H9 (cell line): ENCODE results near the gene SPIN1. TPM values are rescaled to one million over a fixed set of nuclear protein-coding genes. Genes with fewer than 3 reads are reported as not detected.

ENCODE experiments used
- DNase-seq: peaks from one replicate; pipeline ENCODE4 v3.0.0-alpha.2; 2017
- H2AFZ ChIP-seq: one replicate; pipeline ENCODE4 v1.6.1; 2013; ENCODE audit warnings: mild to moderate bottlenecking, low read length, control low read depth, moderate library complexity
- H2AK5ac ChIP-seq: 2 replicates; pipeline ENCODE4 v1.6.1; 2013; ENCODE audit warnings: low read length, control low read depth, mixed read lengths; ENCODE audit not compliant: insufficient read length
- H2BK120ac ChIP-seq: one replicate; pipeline ENCODE4 v1.6.1; 2013; ENCODE audit warnings: low read depth, mild to moderate bottlenecking, low read length, control low read depth, inconsistent platforms; ENCODE audit not compliant: poor library complexity, severe bottlenecking
- H2BK12ac ChIP-seq: 2 replicates; pipeline ENCODE4 v1.6.1; 2013; ENCODE audit warnings: low read length, control low read depth, mixed read lengths, low read depth; ENCODE audit not compliant: insufficient read length
- H2BK15ac ChIP-seq: 2 replicates; pipeline ENCODE4 v1.6.1; 2013; ENCODE audit warnings: low read depth, low read length, control low read depth
- H2BK20ac ChIP-seq: one replicate; pipeline ENCODE4 v1.6.1; 2013; ENCODE audit warnings: low read depth, mild to moderate bottlenecking, low read length, control low read depth, inconsistent platforms; ENCODE audit not compliant: poor library complexity, severe bottlenecking
- H2BK5ac ChIP-seq: 2 replicates; pipeline ENCODE4 v1.6.1; 2013; ENCODE audit warnings: low read length, control low read depth, mixed read lengths; ENCODE audit not compliant: insufficient read length
- H3K14ac ChIP-seq: 2 replicates; pipeline ENCODE4 v1.6.1; 2013; ENCODE audit warnings: low read length, control low read depth; ENCODE audit not compliant: insufficient read depth
- H3K18ac ChIP-seq: 2 replicates; pipeline ENCODE4 v1.6.1; 2013; ENCODE audit warnings: low read depth, mild to moderate bottlenecking, mixed read lengths, low read length, control low read depth; ENCODE audit not compliant: insufficient read length
- H3K23ac ChIP-seq: 2 replicates; pipeline ENCODE4 v1.6.1; 2013; ENCODE audit warnings: low read length, control low read depth, mixed read lengths, low read depth; ENCODE audit not compliant: insufficient read length
- H3K23me2 ChIP-seq: 2 replicates; pipeline ENCODE4 v1.6.1; 2013; ENCODE audit warnings: low read depth, mild to moderate bottlenecking, mixed read lengths, low read length, control low read depth; ENCODE audit not compliant: insufficient read length, poor library complexity, severe bottlenecking
- H3K27ac ChIP-seq: 2 replicates; pipeline ENCODE4 v1.5.1; 2013; ENCODE audit warnings: low read length, control low read depth, mixed read lengths, low read depth; ENCODE audit not compliant: insufficient read length
- H3K27me3 ChIP-seq: 2 replicates; pipeline ENCODE4 v1.6.1; 2013; ENCODE audit warnings: low read length, control low read depth, inconsistent platforms; ENCODE audit not compliant: insufficient read depth
- H3K4ac ChIP-seq: 2 replicates; pipeline ENCODE4 v1.6.1; 2013; ENCODE audit warnings: low read depth, mild to moderate bottlenecking, control low read depth, inconsistent platforms, low read length, moderate library complexity
- H3K4me1 ChIP-seq: 2 replicates; pipeline ENCODE4 v1.6.1; 2013; ENCODE audit warnings: low read length, control low read depth, inconsistent platforms; ENCODE audit not compliant: insufficient read depth
- H3K4me2 ChIP-seq: 2 replicates; pipeline ENCODE4 v1.6.1; 2013; ENCODE audit warnings: low read length, control low read depth, mixed read lengths; ENCODE audit not compliant: insufficient read length, insufficient read depth
- H3K56ac ChIP-seq: 2 replicates; pipeline ENCODE4 v1.6.1; 2013; ENCODE audit warnings: low read depth, mild to moderate bottlenecking, mixed read lengths, low read length, control low read depth; ENCODE audit not compliant: insufficient read length
- H3K79me1 ChIP-seq: 2 replicates; pipeline ENCODE4 v1.6.1; 2013; ENCODE audit warnings: low read depth, mild to moderate bottlenecking, moderate library complexity, low read length, control low read depth, inconsistent platforms; ENCODE audit not compliant: insufficient read depth, poor library complexity, severe bottlenecking
- H3K79me2 ChIP-seq: 2 replicates; pipeline ENCODE4 v1.6.1; 2013; ENCODE audit warnings: low read length, control low read depth, inconsistent platforms; ENCODE audit not compliant: insufficient read depth
- H3K9ac ChIP-seq: 2 replicates; pipeline ENCODE4 v1.6.1; 2013; ENCODE audit warnings: low read length, control low read depth, mixed read lengths; ENCODE audit not compliant: insufficient read length; ENCODE audit errors: extremely low read depth
- H3K9me3 ChIP-seq: one replicate; pipeline ENCODE4 v1.6.1; 2013; ENCODE audit warnings: low read depth, low read length, inconsistent platforms; ENCODE audit not compliant: control insufficient read depth
- H3T11ph ChIP-seq: one replicate; pipeline ENCODE4 v1.6.1; 2013; ENCODE audit warnings: mild to moderate bottlenecking, low read length, control low read depth, inconsistent platforms
- H4K20me1 ChIP-seq: one replicate; pipeline ENCODE4 v1.6.1; 2013; ENCODE audit not compliant: control insufficient read depth, insufficient read length, insufficient read depth
- H4K5ac ChIP-seq: 2 replicates; pipeline ENCODE4 v1.6.1; 2013; ENCODE audit warnings: low read depth, mild to moderate bottlenecking, mixed read lengths, low read length, control low read depth; ENCODE audit not compliant: insufficient read length
- H4K8ac ChIP-seq: replicated peaks from 2 replicates; pipeline ENCODE4 v1.6.1; 2013; ENCODE audit warnings: low read length, control low read depth, mixed read lengths, low read depth; ENCODE audit not compliant: insufficient read length
- H4K91ac ChIP-seq: 2 replicates; pipeline ENCODE4 v1.6.1; 2013; ENCODE audit warnings: low read depth, mild to moderate bottlenecking, moderate library complexity, mixed read lengths, low read length, control low read depth; ENCODE audit not compliant: insufficient read length
- H3K27ac Mint-ChIP-seq, 3 experiments: 2 replicates in 2 of 3; 3 replicates in 1 of 3; pipeline ENCODE4 v1.8.0; 2020 to 2021; ENCODE audit warnings: mixed read lengths in 3 of 3, mild to moderate bottlenecking in 1 of 3, moderate library complexity in 1 of 3
- H3K27me3 Mint-ChIP-seq: 2 replicates; pipeline ENCODE4 v1.8.0; 2021; ENCODE audit warnings: low read depth, mild to moderate bottlenecking, moderate library complexity, mixed read lengths
- H3K36me3 Mint-ChIP-seq, 3 experiments: 2 replicates in 2 of 3; 3 replicates in 1 of 3; pipeline ENCODE4 v1.8.0; 2020 to 2021; ENCODE audit warnings: low read depth in 3 of 3, mixed read lengths in 3 of 3; ENCODE audit not compliant: insufficient read depth in 1 of 3
- H3K4me1 Mint-ChIP-seq, 2 experiments: 2 replicates each; pipeline ENCODE4 v1.8.0; 2020; ENCODE audit warnings: mixed read lengths in 2 of 2
- H3K4me3 Mint-ChIP-seq, 2 experiments: 2 replicates in 1 of 2; 3 replicates in 1 of 2; pipeline ENCODE4 v1.8.0; 2020 to 2021; ENCODE audit warnings: mild to moderate bottlenecking in 2 of 2, mixed read lengths in 2 of 2, moderate library complexity in 1 of 2
- H3K9me3 Mint-ChIP-seq, 2 experiments: 2 replicates in 1 of 2; 3 replicates in 1 of 2; pipeline ENCODE4 v1.8.0; 2020; ENCODE audit warnings: mild to moderate bottlenecking in 2 of 2, mixed read lengths in 2 of 2, moderate library complexity in 1 of 2
- CTCF ChIP-seq: fragments of 200-600 bp; sonication (generic); conservative IDR thresholded peaks from 3 replicates; pipeline ENCODE4 v1.8.0; 2021; ENCODE audit warnings: antibody characterized with exemption, mild to moderate bottlenecking
- whole genome bisulfite sequencing: extraction: QIAGEN DNeasy Blood & Tissue Kit; methylation state at CpG from one replicate; pipeline ENCODE4 v1.1.7; 2013; ENCODE audit warnings: missing lambda C conversion rate, low lambda C conversion rate, mixed read lengths; ENCODE audit not compliant: insufficient read length; ENCODE audit errors: extremely low coverage; 5-methylcytosine and 5-hydroxymethylcytosine counted together
- total RNA-seq: library from RNA; stranded (reverse); gene quantifications from 2 replicates; pipeline ENCODE4 v1.2.1, GENCODE V29; 2021

The SPIN1 gene
- total RNA-seq, 1 experiment from 2014 or later: 136 TPM

- no peak overlapping the region for H3K9ac ChIP-seq
- H3K36me3 Mint-ChIP-seq: peaks cover 3 to 8% (median 4%) of the 10 kb centered on the region in 3 experiments; a peak in 5 of 7 replicates
- no peak overlapping the region for H2BK12ac ChIP-seq
- H4K5ac ChIP-seq: no peak overlapping the region
- peak overlapping the region; percentile 21 to 68 (median 42); a peak in 3 of 7 replicates for H3K27ac Mint-ChIP-seq
- H3K4me2 ChIP-seq: no peak overlapping the region
- H3K9me3 ChIP-seq: no peaks in the 10 kb centered on the region
- H2AK5ac ChIP-seq: no peak overlapping the region
- H4K8ac ChIP-seq: no peak overlapping the region
- H3K18ac ChIP-seq: no peak overlapping the region
- no peak overlapping the region for H2BK20ac ChIP-seq
- no peak overlapping the region for H3K4me3 Mint-ChIP-seq
- no peaks in the 10 kb centered on the region for H3K79me2 ChIP-seq
- H4K91ac ChIP-seq: no peak overlapping the region
- H3K4me1 Mint-ChIP-seq: no peaks in the 10 kb centered on the region
- H2BK120ac ChIP-seq: no peak overlapping the region
- H4K20me1 ChIP-seq: no peaks in the 10 kb centered on the region
- no peaks in the 10 kb centered on the region for H3K27me3 ChIP-seq
- WGBS: no CpG with 5 or more reads among the region's 4 CpGs
- H3K79me1 ChIP-seq: no peaks in the 10 kb centered on the region
- H3K4me1 ChIP-seq: no peaks in the 10 kb centered on the region
- H3T11ph ChIP-seq: no peak overlapping the region
- no peak for TF ChIP-seq CTCF
- no peaks in the 10 kb centered on the region for H3K23me2 ChIP-seq
- H3K9me3 Mint-ChIP-seq: no peaks in the 10 kb centered on the region
- no peak overlapping the region for H2AFZ ChIP-seq
- no peak overlapping the region for H2BK15ac ChIP-seq
- no peak overlapping the region for H3K23ac ChIP-seq
- no peaks in the 10 kb centered on the region for H3K27me3 Mint-ChIP-seq
- H3K56ac ChIP-seq: no peak overlapping the region
- H3K27ac ChIP-seq: no peak overlapping the region
- no peak for DNase-seq
- no peak overlapping the region for H3K14ac ChIP-seq
- H3K4ac ChIP-seq: no peak overlapping the region
- no peak overlapping the region for H2BK5ac ChIP-seq
Measured at GRCh38 chr9:88488166-88488565, 99.9 kb downstream of the SPIN1 start.
